ENCODE measurements around the gene SCAMP1. TPM values are rescaled to one million over a fixed set of nuclear protein-coding genes. Genes with fewer than 3 reads are reported as not detected.

The SCAMP1 gene, protein sequence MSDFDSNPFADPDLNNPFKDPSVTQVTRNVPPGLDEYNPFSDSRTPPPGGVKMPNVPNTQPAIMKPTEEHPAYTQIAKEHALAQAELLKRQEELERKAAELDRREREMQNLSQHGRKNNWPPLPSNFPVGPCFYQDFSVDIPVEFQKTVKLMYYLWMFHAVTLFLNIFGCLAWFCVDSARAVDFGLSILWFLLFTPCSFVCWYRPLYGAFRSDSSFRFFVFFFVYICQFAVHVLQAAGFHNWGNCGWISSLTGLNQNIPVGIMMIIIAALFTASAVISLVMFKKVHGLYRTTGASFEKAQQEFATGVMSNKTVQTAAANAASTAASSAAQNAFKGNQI
- total RNA-seq: 10 to 100 TPM; 26.9 to 38.8 (median 35.7) TPM
- 10 to 100 TPM; 13.6 to 27.1 TPM for polyA plus RNA-seq
- long read RNA-seq, donor 1, full-length matches to known transcripts: 139 of 171 reads
- long read RNA-seq, donor 1, partial matches to known transcripts: 3 of 171 reads
- long read RNA-seq, donor 1, other reads (novel, unspliced or antisense): 29 of 171 reads
- long read RNA-seq, donor 2, full-length matches to known transcripts: 14 of 14 reads
- long read RNA-seq, donor 2, partial matches to known transcripts: 0 of 14 reads
- long read RNA-seq, donor 2, other reads (novel, unspliced or antisense): 0 of 14 reads
- long read RNA-seq, donor 3, full-length matches to known transcripts: 73 of 83 reads
- long read RNA-seq, donor 3, partial matches to known transcripts: 0 of 83 reads
- long read RNA-seq, donor 3, other reads (novel, unspliced or antisense): 10 of 83 reads

DNA sequence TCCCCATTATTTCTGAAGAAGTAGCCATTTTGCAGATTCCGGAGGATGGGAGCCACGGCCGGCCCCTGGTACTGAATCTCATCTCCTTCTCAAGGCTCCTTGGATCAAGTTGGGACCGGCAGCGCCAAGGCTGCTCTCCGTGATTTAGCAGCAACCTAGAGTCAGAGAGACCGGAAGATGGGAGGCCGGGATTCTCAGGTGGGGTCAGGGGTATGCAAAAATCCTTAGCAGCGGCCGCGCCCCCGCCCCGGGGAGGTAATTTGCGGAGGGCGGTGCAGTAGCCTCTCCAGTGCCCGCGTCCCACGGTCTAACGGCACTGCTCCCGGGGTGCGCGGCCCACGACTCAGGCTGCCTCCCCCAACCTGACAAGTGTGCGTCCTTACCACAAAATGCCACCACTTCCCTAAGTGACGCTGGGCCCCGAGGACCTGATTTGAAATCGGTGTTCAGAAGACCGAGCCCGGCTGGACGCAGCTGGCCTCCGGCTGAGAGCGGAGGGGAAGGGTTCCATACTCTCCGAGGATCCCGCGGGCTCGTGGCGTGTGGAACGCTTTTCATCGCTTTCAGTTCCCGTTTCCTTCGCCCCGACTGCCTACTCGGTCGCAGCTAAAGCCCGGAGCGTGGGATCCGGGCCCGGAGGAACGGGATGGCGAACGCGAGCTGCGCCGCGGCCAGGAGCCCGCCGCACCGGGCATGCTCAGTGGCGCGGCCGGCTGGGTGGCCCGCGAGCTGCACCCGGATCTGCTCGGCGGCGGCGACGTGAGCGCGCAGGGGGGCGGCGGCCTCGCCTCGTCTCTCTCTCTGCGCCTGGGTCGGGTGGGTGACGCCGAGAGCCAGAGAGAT lies at the start of gene SCAMP1:
Gene SCAMP1, plus strand, starts transcription at position 787 of the 843 bp plus-strand sequence. Its CDS starts 55 bp downstream, at position 842.
- H3K27me3 ChIP-seq: no peaks in the 10 kb centered on the region
- intact Hi-C loops (cut with DNase I): loop anchor here (5.0 kb wide), 3 partner anchors 58 to 68 kb away; partner anchors contain the start of gene AP3B1 (in 2 of the 4)
- no peaks in the 10 kb centered on the region for H3K9me3 ChIP-seq
- WGBS, 3 donors: 0 to 1% (median 0%) methylated on average over 55 to 79 of the region's 79 CpGs
- peak within 1 kb of the TSS; percentile 99 for H3K4me3 ChIP-seq
- H3K36me3 ChIP-seq: no peaks in the 10 kb centered on the region
- DNase-seq: peak; percentile 88 to 97 (median 91)
- H3K27ac ChIP-seq: peak within 1 kb of the TSS; percentile 70 to 78
- H3K4me1 ChIP-seq (ENCODE audit: insufficient read depth): peaks cover 5% of the 10 kb centered on the region
- TF ChIP-seq, protein P1, sequence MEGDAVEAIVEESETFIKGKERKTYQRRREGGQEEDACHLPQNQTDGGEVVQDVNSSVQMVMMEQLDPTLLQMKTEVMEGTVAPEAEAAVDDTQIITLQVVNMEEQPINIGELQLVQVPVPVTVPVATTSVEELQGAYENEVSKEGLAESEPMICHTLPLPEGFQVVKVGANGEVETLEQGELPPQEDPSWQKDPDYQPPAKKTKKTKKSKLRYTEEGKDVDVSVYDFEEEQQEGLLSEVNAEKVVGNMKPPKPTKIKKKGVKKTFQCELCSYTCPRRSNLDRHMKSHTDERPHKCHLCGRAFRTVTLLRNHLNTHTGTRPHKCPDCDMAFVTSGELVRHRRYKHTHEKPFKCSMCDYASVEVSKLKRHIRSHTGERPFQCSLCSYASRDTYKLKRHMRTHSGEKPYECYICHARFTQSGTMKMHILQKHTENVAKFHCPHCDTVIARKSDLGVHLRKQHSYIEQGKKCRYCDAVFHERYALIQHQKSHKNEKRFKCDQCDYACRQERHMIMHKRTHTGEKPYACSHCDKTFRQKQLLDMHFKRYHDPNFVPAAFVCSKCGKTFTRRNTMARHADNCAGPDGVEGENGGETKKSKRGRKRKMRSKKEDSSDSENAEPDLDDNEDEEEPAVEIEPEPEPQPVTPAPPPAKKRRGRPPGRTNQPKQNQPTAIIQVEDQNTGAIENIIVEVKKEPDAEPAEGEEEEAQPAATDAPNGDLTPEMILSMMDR (IDR thresholded peaks at IDR 0.05): peak; percentile 42 to 80 (median 70)
- TF ChIP-seq POLR2A (IDR thresholded peaks at IDR 0.05): peak; percentile 88
- TF ChIP-seq EP300 (IDR thresholded peaks at IDR 0.05): no peak

DNA sequence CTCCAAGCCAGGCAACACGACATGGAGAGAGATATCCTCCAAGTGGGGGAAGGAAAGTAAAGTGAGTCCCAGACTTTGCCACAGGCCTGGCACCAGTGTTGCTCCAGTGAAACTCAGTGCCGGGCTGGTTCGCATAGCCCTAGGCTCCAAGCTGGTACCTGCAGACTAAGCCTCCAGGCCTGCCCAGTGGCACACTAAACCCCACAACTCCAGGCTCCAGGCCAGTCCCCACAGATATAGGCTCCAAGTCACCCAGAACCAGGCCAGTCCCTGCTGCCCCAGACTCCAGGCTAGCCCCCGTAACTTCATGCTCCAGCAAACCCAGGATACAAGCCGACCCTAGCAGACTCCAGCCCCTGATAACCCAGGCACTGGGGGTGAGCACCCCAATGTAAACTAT lies 42.9 kb upstream of the SCAMP1 start:
- no peaks in the 10 kb centered on the region for H3K9me3 ChIP-seq
- intact Hi-C loops (cut with DNase I): no loop called here
- DNase-seq: no peak
- H3K4me1 ChIP-seq (ENCODE audit: insufficient read depth): no peaks in the 10 kb centered on the region
- H3K27ac ChIP-seq: no peak overlapping the region
- H3K36me3 ChIP-seq: no peaks in the 10 kb centered on the region
- H3K27me3 ChIP-seq: no peaks in the 10 kb centered on the region
- TF ChIP-seq EP300 (IDR thresholded peaks at IDR 0.05): no peak
- TF ChIP-seq, protein P1 (IDR thresholded peaks at IDR 0.05): no peak
- TF ChIP-seq POLR2A (IDR thresholded peaks at IDR 0.05): no peak
- 82 to 95% (median 88%) methylated on average over 5 of the region's 5 CpGs for WGBS, 3 donors
- H3K4me3 ChIP-seq: no peak overlapping the region

DNA sequence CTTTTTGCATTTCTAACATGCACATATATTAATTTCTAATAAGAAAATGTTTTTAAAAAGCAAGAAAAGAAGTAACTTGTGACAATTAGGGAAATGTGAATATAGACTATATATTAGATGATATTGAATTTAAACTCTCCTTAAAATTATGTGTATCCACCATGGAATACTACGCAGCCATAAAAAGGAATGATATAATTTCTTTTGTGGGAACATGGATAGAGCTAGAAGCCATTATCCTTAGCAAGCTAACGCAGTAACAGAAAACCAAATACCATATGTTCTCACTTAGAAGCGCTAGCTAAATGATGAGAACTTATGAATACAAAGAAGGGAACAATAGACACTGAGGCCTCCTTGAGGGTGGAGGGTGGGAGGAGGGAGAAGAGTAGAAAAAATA lies 42.1 kb upstream of the SCAMP1 start:
- intact Hi-C loops (cut with DNase I): no loop called here
- no peak overlapping the region for H3K27ac ChIP-seq
- 96 to 98% (median 97%) methylated on average over 3 of the region's 3 CpGs for WGBS, 3 donors

More for the DNA sequence above, 42.1 kb upstream of the SCAMP1 start:
- no peak for DNase-seq
- Histone ChIP-seq H3K9me3 (no peaks in the 10 kb centered on the region), H3K4me3 (no peak overlapping the region), H3K4me1 (ENCODE audit: insufficient read depth) (no peaks in the 10 kb centered on the region), H3K27me3 (no peaks in the 10 kb centered on the region), H3K36me3 (no peaks in the 10 kb centered on the region)
- no peak for TF ChIP-seq POLR2A (IDR thresholded peaks at IDR 0.05)
- TF ChIP-seq EP300 (IDR thresholded peaks at IDR 0.05): no peak
- TF ChIP-seq, protein P1 (IDR thresholded peaks at IDR 0.05): no peak
